Breast epithelium (tissue), 4 donors: ENCODE measurements around the gene TMEM117. TPM values are rescaled to one million over a fixed set of nuclear protein-coding genes. Genes with fewer than 3 reads are reported as not detected.
A peak's percentile ranks its signal among the peaks of the same experiment; 100 is the strongest.

Experiments
- DNase-seq, 2 donors: peaks; one replicate each; pipeline ENCODE4 v3.0.0-alpha.2; 2019; ENCODE audit warnings: low spot score in 2 of 2
- H3K27ac ChIP-seq, 2 donors: fragments of 200-600 bp; sonication (generic) in 1 of 2; one replicate each; pipeline ENCODE4 v1.5.1; 2016 to 2019; ENCODE audit warnings: mild to moderate bottlenecking in 1 of 2
- H3K27me3 ChIP-seq, 2 donors: fragments of 200-600 bp; sonication (generic) in 1 of 2; one replicate each; pipeline versions ENCODE4 v1.5.1 to v1.6.0; 2017 to 2019; ENCODE audit warnings: control low read depth in 1 of 2, mild to moderate bottlenecking in 1 of 2
- H3K36me3 ChIP-seq: fragments of 200-600 bp; one replicate; pipeline ENCODE4 v1.5.1; 2019
- H3K4me1 ChIP-seq, 2 donors: fragments of 200-600 bp; sonication (generic); one replicate each; pipeline ENCODE4 v1.5.1; 2016 to 2019; ENCODE audit warnings: control low read depth in 1 of 2
- H3K4me3 ChIP-seq, 3 donors: fragments of 200-600 bp; sonication (generic); 1 replicate in 2 of 3; 2 replicates in 1 of 3; pipeline ENCODE4 v1.5.1; 2016 to 2019; ENCODE audit warnings: mild to moderate bottlenecking in 3 of 3, moderate library complexity in 2 of 3
- H3K9me3 ChIP-seq, 2 donors: fragments of 200-600 bp; sonication (generic) in 1 of 2; one replicate each; pipeline ENCODE4 v1.5.1; 2016 to 2019; ENCODE audit warnings: control low read depth in 1 of 2
- POLR2A ChIP-seq: fragments of 450-650 bp; IDR thresholded peaks from one replicate; pipeline ENCODE4 v1.6.1; 2016; ENCODE audit warnings: antibody characterized with exemption, mild to moderate bottlenecking, moderate library complexity
- POLR2AphosphoS5 ChIP-seq, 3 donors: sonication (generic); formaldehyde crosslinking; IDR thresholded peaks; one replicate each; pipeline ENCODE4 v1.6.1; 2017; ENCODE audit warnings: antibody characterized with exemption in 3 of 3
- intact Hi-C: fragments of 100-400 bp; cut with DNase I; formaldehyde crosslinking; loops from one replicate; pipeline ENCODE4 v1.15.1; 2023; ENCODE audit warnings: low total_unique reads
- total RNA-seq, 3 donors: library from RNA; depleted of rRNA; stranded (reverse); fragments of >200 nt; gene quantifications; one replicate each; pipeline ENCODE4 v1.1.0, GENCODE V29; 2016
- TF ChIP-seq, protein P1 (sequence below), 3 donors: fragments of 450-650 bp; IDR thresholded peaks; one replicate each; pipeline ENCODE4 v1.5.1; 2016 to 2017; ENCODE audit warnings: antibody characterized with exemption in 3 of 3, mild to moderate bottlenecking in 3 of 3, moderate library complexity in 3 of 3

TMEM117 gene
- total RNA-seq, result 10 to 100 TPM in 1 of 3 donors, 1 to 10 TPM in 2; 6.1 to 17.1 (median 7.2) TPM

DNA sequence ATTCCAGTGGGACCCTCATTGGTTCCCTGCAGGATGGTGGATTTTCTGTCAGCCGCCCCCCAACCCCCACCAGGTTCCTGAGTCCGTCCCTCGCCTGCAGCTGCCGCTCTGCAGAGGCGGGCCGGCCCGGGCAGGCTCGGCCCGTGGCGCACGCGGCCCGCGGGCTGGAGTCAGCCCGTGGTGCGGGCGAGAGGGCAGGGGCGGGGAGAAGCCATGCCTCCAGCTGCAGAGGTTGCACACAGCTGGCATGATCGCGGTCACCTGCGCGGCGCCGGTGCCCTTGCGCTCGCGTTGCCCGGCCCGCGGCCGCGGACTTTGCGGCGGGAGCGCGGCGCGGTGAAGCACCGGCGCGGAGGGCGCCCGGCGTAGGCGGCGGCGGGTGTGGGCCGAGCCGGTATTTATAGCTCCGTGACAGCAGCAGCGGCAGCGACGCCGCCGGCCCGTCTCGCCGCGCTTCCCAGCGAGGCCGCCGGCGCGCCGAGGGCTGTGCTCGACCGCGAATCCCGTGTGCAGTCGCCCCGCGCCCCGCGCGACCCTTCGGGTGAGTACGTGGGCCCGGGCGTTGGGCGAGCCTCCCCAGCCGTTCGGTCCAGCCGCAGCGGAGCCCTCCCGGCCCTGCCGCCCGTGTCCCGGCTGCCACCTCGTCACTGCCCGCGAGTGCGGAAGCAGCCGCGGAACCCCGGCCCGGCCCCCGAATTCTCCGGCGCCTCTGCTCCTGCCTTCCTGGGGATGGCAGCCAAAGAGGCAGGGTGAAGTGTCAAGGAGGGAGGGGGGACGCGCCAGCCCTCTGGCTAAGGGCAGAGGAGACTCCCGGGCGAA, at the start of gene TMEM117:
TSS of gene TMEM117 (plus strand) at position 426 of the 819 bp plus-strand sequence.
- Histone ChIP-seq H3K27ac (peak within 1 kb of the TSS; percentile 96 to 97), H3K9me3 (no peaks in the 10 kb centered on the region), H3K4me1 (no peaks in the 10 kb centered on the region), H3K36me3 (no peaks in the 10 kb centered on the region), H3K4me3 (peak within 1 kb of the TSS; percentile 77 to 97 (median 80)), H3K27me3 (no peaks in the 10 kb centered on the region)
- DNase-seq, result peak; percentile 39 to 73
- TF ChIP-seq, protein P1, sequence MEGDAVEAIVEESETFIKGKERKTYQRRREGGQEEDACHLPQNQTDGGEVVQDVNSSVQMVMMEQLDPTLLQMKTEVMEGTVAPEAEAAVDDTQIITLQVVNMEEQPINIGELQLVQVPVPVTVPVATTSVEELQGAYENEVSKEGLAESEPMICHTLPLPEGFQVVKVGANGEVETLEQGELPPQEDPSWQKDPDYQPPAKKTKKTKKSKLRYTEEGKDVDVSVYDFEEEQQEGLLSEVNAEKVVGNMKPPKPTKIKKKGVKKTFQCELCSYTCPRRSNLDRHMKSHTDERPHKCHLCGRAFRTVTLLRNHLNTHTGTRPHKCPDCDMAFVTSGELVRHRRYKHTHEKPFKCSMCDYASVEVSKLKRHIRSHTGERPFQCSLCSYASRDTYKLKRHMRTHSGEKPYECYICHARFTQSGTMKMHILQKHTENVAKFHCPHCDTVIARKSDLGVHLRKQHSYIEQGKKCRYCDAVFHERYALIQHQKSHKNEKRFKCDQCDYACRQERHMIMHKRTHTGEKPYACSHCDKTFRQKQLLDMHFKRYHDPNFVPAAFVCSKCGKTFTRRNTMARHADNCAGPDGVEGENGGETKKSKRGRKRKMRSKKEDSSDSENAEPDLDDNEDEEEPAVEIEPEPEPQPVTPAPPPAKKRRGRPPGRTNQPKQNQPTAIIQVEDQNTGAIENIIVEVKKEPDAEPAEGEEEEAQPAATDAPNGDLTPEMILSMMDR (IDR thresholded peaks at IDR 0.05), result no peak
- TF ChIP-seq POLR2AphosphoS5 (IDR thresholded peaks at IDR 0.05), result peak in 1 of 3 donors; percentile 30
- intact Hi-C loops, result no loop called here

DNA sequence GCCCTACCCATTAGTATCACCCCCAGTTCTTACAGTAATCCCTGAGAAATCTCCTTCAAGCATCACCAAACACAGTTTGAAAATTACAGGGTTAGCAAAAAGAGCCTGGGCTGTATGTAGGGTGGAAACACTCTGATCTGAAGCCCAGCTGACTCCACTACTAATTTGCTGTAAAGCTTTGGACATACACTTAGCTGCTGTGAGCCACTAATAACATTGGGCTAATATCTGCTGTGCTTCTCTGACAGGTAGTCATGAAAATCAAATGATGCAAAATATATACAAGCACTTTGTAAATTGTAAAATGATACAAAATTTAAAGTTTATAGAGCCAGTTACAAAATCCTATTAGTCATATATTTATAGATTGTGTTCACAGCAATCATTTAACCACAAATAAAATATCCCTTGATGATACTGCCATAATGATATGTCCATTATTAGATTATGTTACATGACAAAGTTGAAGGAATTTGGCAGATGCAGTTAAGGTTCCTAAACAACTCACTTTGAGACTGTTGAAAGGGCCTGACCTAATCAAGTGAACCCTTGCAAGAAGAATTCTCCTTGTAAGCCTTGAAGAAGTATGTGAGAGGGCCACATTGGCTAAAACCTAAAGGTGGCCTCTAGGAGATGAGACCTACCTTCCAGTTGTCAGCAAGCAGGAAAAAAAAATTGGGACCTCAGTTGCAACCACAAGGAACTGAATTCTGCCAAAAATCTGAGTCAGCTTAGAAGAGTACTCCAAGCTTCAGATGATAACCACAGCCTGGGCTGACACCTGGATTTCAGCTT, 48.8 kb upstream of the TMEM117 start:
- DNase-seq, result no peak
- no peaks in the 10 kb centered on the region for H3K36me3 ChIP-seq
- H3K27me3 ChIP-seq, result no peaks in the 10 kb centered on the region
- H3K9me3 ChIP-seq, result no peaks in the 10 kb centered on the region
- H3K4me1 ChIP-seq, result no peaks in the 10 kb centered on the region
- intact Hi-C loops, result no loop called here
- TF ChIP-seq POLR2AphosphoS5 (IDR thresholded peaks at IDR 0.05), result no peak
- TF ChIP-seq, protein P1 (IDR thresholded peaks at IDR 0.05), result no peak
- TF ChIP-seq POLR2A, result no peak
- no peak overlapping the region for H3K27ac ChIP-seq
- H3K4me3 ChIP-seq, result no peak overlapping the region

GRCh38 chr12:43789941-43790340, 45.9 kb upstream of the TMEM117 start:
- H3K27ac ChIP-seq, result no peak overlapping the region
- no peaks in the 10 kb centered on the region for H3K9me3 ChIP-seq

GRCh38 chr12:43795716-43796280, 40.1 kb upstream of the TMEM117 start:
- intact Hi-C loops, result no loop called here
- Histone ChIP-seq H3K4me3 (no peak overlapping the region), H3K9me3 (no peaks in the 10 kb centered on the region), H3K4me1 (no peaks in the 10 kb centered on the region), H3K27ac (no peak overlapping the region), H3K27me3 (no peaks in the 10 kb centered on the region), H3K36me3 (peaks cover 12% of the 10 kb centered on the region)
- no peak for DNase-seq
- TF ChIP-seq, protein P1 (IDR thresholded peaks at IDR 0.05), result no peak
- TF ChIP-seq POLR2AphosphoS5 (IDR thresholded peaks at IDR 0.05) (no peak), POLR2A (no peak)

More at GRCh38 chr12:43789941-43790340, 45.9 kb upstream of the TMEM117 start:
- Histone ChIP-seq H3K4me1 (no peaks in the 10 kb centered on the region), H3K36me3 (no peaks in the 10 kb centered on the region), H3K27me3 (no peaks in the 10 kb centered on the region), H3K4me3 (no peak overlapping the region)
- intact Hi-C loops, result no loop called here
- DNase-seq, result no peak
- TF ChIP-seq, protein P1 (IDR thresholded peaks at IDR 0.05), result no peak
- TF ChIP-seq POLR2AphosphoS5 (IDR thresholded peaks at IDR 0.05), result no peak
- TF ChIP-seq POLR2A, result no peak
